HEK293T (cell line): ENCODE results near the gene GSTM2.

Source experiments
- ARNT ChIP-seq: fragments of 450-650 bp; IDR thresholded peaks from 2 replicates; pipeline ENCODE4 v1.6.1; 2017; ENCODE audit warnings: mild to moderate bottlenecking
- FOXK2 ChIP-seq: fragments of 450-650 bp; IDR thresholded peaks from 2 replicates; pipeline ENCODE4 v1.6.1; 2016; ENCODE audit warnings: mild to moderate bottlenecking
- FOXM1 ChIP-seq: fragments of 450-650 bp; IDR thresholded peaks from 2 replicates; pipeline ENCODE4 v1.6.1; 2017; ENCODE audit warnings: mild to moderate bottlenecking, borderline replicate concordance
- LEF1 ChIP-seq: fragments of 450-650 bp; IDR thresholded peaks from 2 replicates; pipeline ENCODE4 v1.6.1; 2017; ENCODE audit warnings: mild to moderate bottlenecking, borderline replicate concordance
- TARDBP ChIP-seq: fragments of 450-650 bp; IDR thresholded peaks from 2 replicates; pipeline ENCODE4 v1.6.1; 2016

- TF ChIP-seq TARDBP, result no peak
- no peak for TF ChIP-seq FOXK2
- TF ChIP-seq LEF1, result no peak
- no peak for TF ChIP-seq ARNT
- no peak for TF ChIP-seq FOXM1
Observed at GRCh38 chr1:109635862-109636200, 32.0 kb upstream of the GSTM2 start.
